A549 treated with AZD9567 at 1 μM for 4 hours (cell line): Measurements from ENCODE around the gene GRID1. TPM values are rescaled to one million over a fixed set of nuclear protein-coding genes. Genes with fewer than 3 reads are reported as not detected.

Experiments used
- total RNA-seq: library from RNA; stranded (reverse); fragments of 200-300 nt; extraction: Qiagen RNA extraction; gene quantifications from 5 replicates; pipeline ENCODE4 v1.2.3, GENCODE V29; 2022; ENCODE audit not compliant: insufficient read depth

The GRID1 gene
- 0.15 to 0.25 TPM (median 0.21 TPM) in 4 of 5 replicates, not detected in the other for total RNA-seq

GRCh38 chr10:86366033-86366901, at the start of gene GRID1:
Gene GRID1 (minus strand): TSS chr10:86366795.

Other genes starting within 250 kb of the GRID1 start
- gene WAPL, start 155.0 kb upstream of the GRID1 start, total RNA-seq, result 14.9 to 15.9 TPM (median 15.3 TPM) in 5 replicates